Lower lobe of right lung (tissue), 2 donors: ENCODE results near the gene PTGR1. TPM values are rescaled to one million over a fixed set of nuclear protein-coding genes. Genes with fewer than 3 reads are reported as not detected.

ENCODE experiments used
- ATAC-seq, 2 donors: fragments of 200-7000 bp; cut with Tn5 transposase; one replicate each; pipeline ENCODE4 v1.9.1; 2020 to 2022; ENCODE audit warnings: mild to moderate bottlenecking in 2 of 2, moderate library complexity in 2 of 2
- DNase-seq: peaks from one replicate; pipeline ENCODE4 v3.0.0-alpha.2; 2020
- H3K27ac ChIP-seq: fragments of 200-600 bp; one replicate; pipeline ENCODE4 v1.8.0; 2022
- H3K27me3 ChIP-seq: fragments of 200-600 bp; one replicate; pipeline ENCODE4 v1.8.0; 2022; ENCODE audit warnings: low read depth
- H3K36me3 ChIP-seq: fragments of 200-600 bp; one replicate; pipeline ENCODE4 v1.8.0; 2022; ENCODE audit warnings: mild to moderate bottlenecking
- H3K4me1 ChIP-seq: fragments of 200-600 bp; one replicate; pipeline ENCODE4 v1.8.0; 2022
- H3K4me3 ChIP-seq: fragments of 200-600 bp; one replicate; pipeline ENCODE4 v1.8.0; 2022; ENCODE audit warnings: mild to moderate bottlenecking
- H3K9me3 ChIP-seq: fragments of 200-600 bp; one replicate; pipeline ENCODE4 v1.8.0; 2022
- CTCF ChIP-seq: fragments of 200-600 bp; IDR thresholded peaks from one replicate; pipeline ENCODE4 v1.8.0; 2022; ENCODE audit warnings: antibody characterized with exemption, mild to moderate bottlenecking
- intact Hi-C: fragments of 100-400 bp; cut with DNase I; formaldehyde crosslinking; loops from one replicate; pipeline ENCODE4 v1.11.0; 2022
- total RNA-seq: library from RNA; stranded (reverse); fragmentation: NEBNext Ultra II Directional; extraction: Animal tissue kit (Norgen Biotek cat#: 25700); gene quantifications from one replicate; pipeline ENCODE4 v1.2.1, GENCODE V29; 2021
- donor health status: DM: no; HTN: yes; CAD: no; lungs with severe emphysema.

The PTGR1 gene
- total RNA-seq, 1 donor from 2014 or later: 42.7 TPM

GRCh38 chr9:111533099-111533790, 66.2 kb downstream of the PTGR1 start:
- intact Hi-C loops: no loop called here
- Histone ChIP-seq H3K4me1 (no peaks in the 10 kb centered on the region), H3K36me3 (peaks cover 4% of the 10 kb centered on the region)

GRCh38 chr9:111531716-111532115, 67.7 kb downstream of the PTGR1 start:
- no peak overlapping the region for H3K27ac ChIP-seq
- intact Hi-C loops: no loop called here
- peaks cover 4% of the 10 kb centered on the region for H3K36me3 ChIP-seq
- H3K27me3 ChIP-seq: no peaks in the 10 kb centered on the region
- no peak for DNase-seq
- no peak overlapping the region for H3K4me3 ChIP-seq
- H3K9me3 ChIP-seq: peaks cover 22% of the 10 kb centered on the region
- no peak for ATAC-seq
- TF ChIP-seq CTCF: no peak
- H3K4me1 ChIP-seq: no peaks in the 10 kb centered on the region

More at GRCh38 chr9:111533099-111533790, 66.2 kb downstream of the PTGR1 start:
- ATAC-seq: no peak
- Histone ChIP-seq H3K4me3 (no peak overlapping the region), H3K27me3 (no peaks in the 10 kb centered on the region), H3K27ac (no peak overlapping the region), H3K9me3 (peaks cover 37% of the 10 kb centered on the region)
- TF ChIP-seq CTCF: no peak
- DNase-seq: no peak

DNA sequence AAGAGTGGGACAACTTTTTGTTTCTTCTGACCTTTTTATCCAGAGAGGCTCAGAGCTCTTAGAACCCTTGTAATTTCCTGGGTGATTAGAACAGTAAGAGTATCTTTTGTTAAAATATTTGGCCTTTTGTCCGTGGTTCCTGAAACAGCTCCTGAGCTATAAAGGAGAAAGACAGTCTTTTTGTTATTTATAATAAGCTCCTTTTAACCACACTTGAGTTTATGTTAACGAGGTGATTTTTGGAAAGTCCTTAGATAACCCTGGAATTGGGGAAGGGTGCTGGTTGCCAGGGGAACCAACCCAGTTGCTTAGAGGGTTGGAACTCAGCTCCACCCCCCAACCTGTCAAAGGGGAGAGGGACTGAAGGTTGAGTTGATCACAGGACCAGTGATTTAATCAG, 69.7 kb downstream of the PTGR1 start:
- no peaks in the 10 kb centered on the region for H3K27me3 ChIP-seq
- no peak overlapping the region for H3K27ac ChIP-seq
- peaks cover under 1% of the 10 kb centered on the region for H3K36me3 ChIP-seq
- no peak for DNase-seq
- intact Hi-C loops: no loop called here
- no peak for ATAC-seq
- peaks cover 11% of the 10 kb centered on the region for H3K4me1 ChIP-seq
- H3K9me3 ChIP-seq: peaks cover 12% of the 10 kb centered on the region
- no peak overlapping the region for H3K4me3 ChIP-seq
- no peak for TF ChIP-seq CTCF

DNA sequence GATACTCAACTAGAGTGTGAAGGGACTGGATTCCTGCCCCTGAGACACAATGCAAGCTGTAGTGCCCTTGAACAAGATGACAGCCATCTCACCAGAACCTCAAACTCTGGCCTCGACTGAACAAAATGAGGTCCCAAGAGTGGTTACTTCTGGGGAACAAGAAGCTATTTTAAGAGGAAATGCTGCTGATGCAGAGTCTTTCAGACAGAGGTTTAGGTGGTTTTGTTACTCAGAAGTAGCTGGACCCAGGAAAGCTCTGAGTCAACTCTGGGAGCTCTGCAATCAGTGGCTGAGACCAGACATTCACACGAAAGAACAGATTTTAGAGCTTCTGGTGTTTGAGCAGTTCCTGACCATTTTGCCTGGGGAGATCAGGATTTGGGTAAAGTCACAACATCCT, 72.1 kb downstream of the PTGR1 start:
- Histone ChIP-seq H3K9me3 (no peaks in the 10 kb centered on the region), H3K27me3 (no peaks in the 10 kb centered on the region), H3K27ac (no peak overlapping the region), H3K4me1 (peaks cover 11% of the 10 kb centered on the region), H3K4me3 (no peak overlapping the region), H3K36me3 (no peaks in the 10 kb centered on the region)
- intact Hi-C loops: no loop called here
- DNase-seq: no peak
- ATAC-seq: no peak
- no peak for TF ChIP-seq CTCF

DNA sequence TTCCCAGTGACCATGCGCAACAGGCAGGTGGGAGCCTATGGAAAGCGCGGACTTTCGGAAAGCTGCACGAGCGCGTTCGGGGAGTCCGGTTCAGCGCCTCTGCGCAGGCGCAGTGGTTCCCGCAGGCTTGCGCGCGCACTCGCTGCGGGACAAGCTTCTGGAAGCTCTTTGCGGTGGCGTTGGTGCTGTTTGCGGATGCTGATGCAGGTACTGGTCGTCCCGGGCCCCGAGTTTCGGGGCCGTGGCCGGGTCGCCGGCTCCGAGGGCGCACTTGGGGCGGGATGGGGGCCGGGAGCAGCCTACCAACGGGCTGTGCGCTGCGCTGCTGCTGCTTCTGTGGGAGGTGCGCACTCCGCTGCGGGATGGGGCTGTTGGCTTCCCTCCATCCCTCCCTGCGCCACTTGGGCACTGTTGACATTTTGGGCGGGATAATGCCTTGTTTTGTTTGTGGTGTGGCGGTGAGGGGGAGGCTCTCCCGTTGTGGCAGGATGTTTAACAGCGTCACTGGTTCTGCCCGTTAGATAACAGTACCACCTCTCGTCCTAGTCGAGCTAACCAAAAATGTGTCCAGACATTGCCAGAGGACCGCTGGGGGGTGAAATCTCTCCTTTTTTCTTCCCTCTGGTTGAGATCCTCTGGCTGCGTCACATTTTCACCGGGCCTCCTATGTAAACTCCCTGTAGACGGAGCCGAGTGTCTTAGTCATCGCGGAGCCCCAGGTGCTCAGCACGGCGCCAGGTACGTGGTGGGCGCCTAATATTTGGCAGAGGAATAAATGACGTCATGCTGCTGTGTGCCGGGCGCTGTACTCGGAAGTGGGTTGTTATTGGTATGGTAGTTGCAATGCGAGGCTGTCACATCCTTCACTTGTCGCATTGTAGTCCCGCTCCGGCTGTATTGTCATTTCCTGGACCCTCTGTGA, 74.1 kb downstream of the PTGR1 start, which contains the start of gene ZNF483:
Gene ZNF483, plus strand, starts transcription at position 124 of the 922 bp plus-strand sequence. CDS start 2,217 bp downstream, outside the sequence.
- H3K9me3 ChIP-seq: no peaks in the 10 kb centered on the region
- peak; percentile 92 to 95 for ATAC-seq
- H3K4me1 ChIP-seq: peaks cover 11% of the 10 kb centered on the region
- peak within 1 kb of the TSS; percentile 73 for H3K4me3 ChIP-seq
- no peaks in the 10 kb centered on the region for H3K36me3 ChIP-seq
- no peak for TF ChIP-seq CTCF
- peak within 1 kb of the TSS; percentile 38 for H3K27ac ChIP-seq
- peak; percentile 85 for DNase-seq
- H3K27me3 ChIP-seq: no peaks in the 10 kb centered on the region
- intact Hi-C loops: no loop called here
